Left lung (tissue), 14 donors: ENCODE results near the gene SUN3. TPM values are rescaled to one million over a fixed set of nuclear protein-coding genes. Genes with fewer than 3 reads are reported as not detected.

ENCODE experiments used
- ATAC-seq: fragments of 200-7000 bp; cut with Tn5 transposase; one replicate; pipeline ENCODE4 v1.9.1; 2020; ENCODE audit warnings: moderate library complexity
- DNase-seq, 4 donors: peaks; one replicate each; pipeline ENCODE4 v3.0.0-alpha.2; 2013 to 2020
- H3K27ac ChIP-seq, 2 donors: fragments of 200-600 bp; sonication (generic) in 1 of 2; one replicate each; pipeline versions ENCODE4 v1.5.0 to v1.8.0; 2020 to 2021
- H3K27me3 ChIP-seq, 2 donors: fragments of 200-600 bp; sonication (generic) in 1 of 2; one replicate each; pipeline versions ENCODE4 v1.5.0 to v1.8.0; 2020 to 2021
- H3K36me3 ChIP-seq, 2 donors: fragments of 200-600 bp; sonication (generic) in 1 of 2; one replicate each; pipeline versions ENCODE4 v1.5.0 to v1.8.0; 2020 to 2021
- H3K4me1 ChIP-seq, 2 donors: fragments of 200-600 bp; one replicate each; pipeline ENCODE4 v1.8.0; 2021
- H3K4me3 ChIP-seq, 2 donors: fragments of 200-600 bp; sonication (generic) in 1 of 2; one replicate each; pipeline versions ENCODE4 v1.5.0 to v1.8.0; 2020 to 2021; ENCODE audit warnings: mild to moderate bottlenecking in 1 of 2
- H3K9me3 ChIP-seq, 2 donors: fragments of 200-600 bp; sonication (generic) in 1 of 2; one replicate each; pipeline versions ENCODE4 v1.5.0 to v1.8.0; 2020 to 2021
- intact Hi-C, 2 donors: fragments of 100-400 bp; cut with DNase I; formaldehyde crosslinking; loops; one replicate each; pipeline versions ENCODE4 v1.11.2 to v1.14.2; 2022
- long read RNA-seq, 12 donors: library from polyadenylated mRNA in 2 of 12; unstranded in 2 of 12; transcript quantifications; one replicate each; pipeline ENCODE4 v2.0.0 and lab custom pipeline, GENCODE V29; 2019 to 2026
- polyA plus RNA-seq, 6 donors: library from polyadenylated mRNA; unstranded; fragments of 120-200 nt; gene quantifications; one replicate each; pipeline ENCODE4 v1.2.1, GENCODE V29; 2013; ENCODE audit not compliant: insufficient read length in 6 of 6
- total RNA-seq, 2 donors: library from RNA; stranded (reverse); fragmentation: NEBNext Ultra II Directional; extraction: Animal tissue kit (Norgen Biotek cat#: 25700); gene quantifications; one replicate each; pipeline ENCODE4 v1.2.1, GENCODE V29; 2021
- TF ChIP-seq, protein P1 (sequence below), 2 donors: fragments of 200-600 bp; sonication (generic) in 1 of 2; IDR thresholded peaks; one replicate each; pipeline versions ENCODE4 v1.5.0 to v1.8.0; 2021; ENCODE audit warnings: antibody characterized with exemption in 2 of 2
- donor health status: DM: no; HTN: yes; CAD: no.
- donor health status: DM: no; HTN: no; CAD: no.

SUN3 gene
- total RNA-seq (not detected), polyA plus RNA-seq (under 1 TPM in 5 of 6 donors, not detected in 1; 0.11 to 0.39 (median 0.29) TPM)
- long read RNA-seq, donor 1: 0 reads
- long read RNA-seq, donor 2: 0 reads
- long read RNA-seq, donor 3: 0 reads
- long read RNA-seq, donor 4: 0 reads
- long read RNA-seq, donor 5: 0 reads
- long read RNA-seq, donor 6, partial matches to known transcripts: 0 of 1 reads
- long read RNA-seq, donor 6, other reads (novel, unspliced or antisense): 0 of 1 reads
- long read RNA-seq, donor 7: 0 reads
- long read RNA-seq, donor 8: 0 reads
- long read RNA-seq, donor 9: 0 reads
- long read RNA-seq, donor 10: 0 reads
- long read RNA-seq, donor 11: 0 reads
- long read RNA-seq, donor 12: 0 reads

DNA sequence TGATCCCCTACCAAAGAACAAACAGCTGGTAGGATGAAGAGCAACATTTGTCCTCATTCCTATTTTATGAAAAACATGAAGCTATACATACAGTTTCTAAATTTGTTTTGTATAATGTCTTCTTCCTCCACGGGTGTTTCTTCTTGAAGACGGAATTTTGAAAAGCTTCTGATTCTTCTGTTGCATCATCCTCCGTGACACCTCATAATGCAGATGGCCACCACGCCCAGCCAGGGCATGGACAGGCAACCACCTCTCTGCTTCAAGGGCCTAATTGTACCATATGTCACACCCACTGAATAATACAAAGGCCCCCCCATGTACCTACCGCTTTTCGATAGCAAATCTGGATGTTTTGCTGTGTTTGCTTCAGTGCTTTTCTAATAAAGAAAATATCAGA lies at the start of gene SUN3:
SUN3 (minus strand) TSS at position 170 of the 400 bp plus-strand sequence; CDS start at position 1, 169 bp downstream.
- intact Hi-C loops: no loop called here
- no peaks in the 10 kb centered on the region for H3K4me1 ChIP-seq

DNA sequence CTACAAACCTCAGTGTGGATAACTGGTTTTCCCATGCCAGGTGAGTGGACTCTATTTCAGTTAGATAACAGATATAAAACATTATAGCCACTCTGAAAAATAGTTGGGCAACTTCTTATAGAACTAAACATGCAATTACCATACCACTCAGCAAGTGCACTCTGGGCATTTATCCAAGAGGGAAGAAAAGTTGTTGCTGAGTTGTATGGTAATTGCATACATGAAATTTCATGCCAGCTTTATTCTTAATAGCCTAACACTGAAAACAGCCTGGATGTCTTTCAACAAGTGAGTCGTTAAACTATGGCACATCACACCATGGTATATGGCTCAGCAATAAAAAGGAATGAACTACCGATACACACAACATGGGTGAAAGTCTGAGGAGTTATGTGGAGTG lies 49.6 kb upstream of the SUN3 start:
- ATAC-seq: peak; percentile 35

More for the DNA sequence above, at the start of gene SUN3:
- TF ChIP-seq, protein P1, sequence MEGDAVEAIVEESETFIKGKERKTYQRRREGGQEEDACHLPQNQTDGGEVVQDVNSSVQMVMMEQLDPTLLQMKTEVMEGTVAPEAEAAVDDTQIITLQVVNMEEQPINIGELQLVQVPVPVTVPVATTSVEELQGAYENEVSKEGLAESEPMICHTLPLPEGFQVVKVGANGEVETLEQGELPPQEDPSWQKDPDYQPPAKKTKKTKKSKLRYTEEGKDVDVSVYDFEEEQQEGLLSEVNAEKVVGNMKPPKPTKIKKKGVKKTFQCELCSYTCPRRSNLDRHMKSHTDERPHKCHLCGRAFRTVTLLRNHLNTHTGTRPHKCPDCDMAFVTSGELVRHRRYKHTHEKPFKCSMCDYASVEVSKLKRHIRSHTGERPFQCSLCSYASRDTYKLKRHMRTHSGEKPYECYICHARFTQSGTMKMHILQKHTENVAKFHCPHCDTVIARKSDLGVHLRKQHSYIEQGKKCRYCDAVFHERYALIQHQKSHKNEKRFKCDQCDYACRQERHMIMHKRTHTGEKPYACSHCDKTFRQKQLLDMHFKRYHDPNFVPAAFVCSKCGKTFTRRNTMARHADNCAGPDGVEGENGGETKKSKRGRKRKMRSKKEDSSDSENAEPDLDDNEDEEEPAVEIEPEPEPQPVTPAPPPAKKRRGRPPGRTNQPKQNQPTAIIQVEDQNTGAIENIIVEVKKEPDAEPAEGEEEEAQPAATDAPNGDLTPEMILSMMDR (IDR thresholded peaks at IDR 0.05): no peak
- Histone ChIP-seq H3K36me3 (no peaks in the 10 kb centered on the region), H3K4me3 (no peak within 1 kb of the TSS), H3K27me3 (peaks cover 9 to 24% of the 10 kb centered on the region in 2 donors), H3K9me3 (peaks cover 0 to 1% of the 10 kb centered on the region in 2 donors), H3K27ac (no peak within 1 kb of the TSS)
- no peak for ATAC-seq
- no peak for DNase-seq

DNA sequence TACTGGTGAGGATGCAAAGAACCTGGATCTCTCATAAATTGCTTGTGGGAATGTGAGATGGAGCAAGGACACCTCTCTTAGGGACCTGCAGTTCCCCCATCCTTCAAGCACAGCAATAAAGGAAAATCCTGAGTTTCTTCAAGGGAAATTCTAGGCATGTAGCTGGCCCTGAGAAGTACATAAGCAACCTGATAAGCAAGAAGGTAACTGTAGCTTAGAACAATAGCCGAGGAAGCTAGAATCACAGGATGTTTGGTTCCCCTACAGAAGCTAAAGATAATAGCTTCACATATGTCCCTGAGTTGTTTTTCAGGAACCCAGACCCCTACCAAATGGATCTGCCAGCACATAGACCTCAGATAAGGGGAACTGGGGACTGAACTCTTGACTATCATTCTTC lies 48.5 kb upstream of the SUN3 start:
- intact Hi-C loops: no loop called here
- Histone ChIP-seq H3K9me3 (no peaks in the 10 kb centered on the region), H3K4me3 (no peak overlapping the region), H3K36me3 (no peaks in the 10 kb centered on the region), H3K27me3 (no peaks in the 10 kb centered on the region), H3K4me1 (peaks cover 4 to 20% of the 10 kb centered on the region in 2 donors), H3K27ac (no peak overlapping the region)
- DNase-seq (no peak), ATAC-seq (no peak)
- TF ChIP-seq, protein P1 (IDR thresholded peaks at IDR 0.05): no peak

More for the DNA sequence above, 49.6 kb upstream of the SUN3 start:
- TF ChIP-seq, protein P1 (IDR thresholded peaks at IDR 0.05): no peak
- peak in 1 of 4 donors; percentile 34 for DNase-seq
- intact Hi-C loops: no loop called here
- H3K4me3 ChIP-seq: no peak overlapping the region
- H3K27ac ChIP-seq: no peak overlapping the region
- H3K36me3 ChIP-seq: no peaks in the 10 kb centered on the region
- no peaks in the 10 kb centered on the region for H3K9me3 ChIP-seq
- H3K4me1 ChIP-seq: peaks cover 4 to 20% of the 10 kb centered on the region in 2 donors
- H3K27me3 ChIP-seq: no peaks in the 10 kb centered on the region

GRCh38 chr7:48074204-48074654 lies 45.3 kb upstream of the SUN3 start:
- ATAC-seq: no peak
- no peak overlapping the region for H3K27ac ChIP-seq

GRCh38 chr7:48067475-48067874 lies 38.6 kb upstream of the SUN3 start:
- peaks cover 0 to 4% of the 10 kb centered on the region in 2 donors for H3K4me1 ChIP-seq
- DNase-seq (no peak), ATAC-seq (no peak)
- intact Hi-C loops: no loop called here
- H3K36me3 ChIP-seq: no peaks in the 10 kb centered on the region
- no peak overlapping the region for H3K27ac ChIP-seq
- no peaks in the 10 kb centered on the region for H3K27me3 ChIP-seq
- H3K4me3 ChIP-seq: no peak overlapping the region
- H3K9me3 ChIP-seq: peaks cover 0 to 8% of the 10 kb centered on the region in 2 donors
- TF ChIP-seq, protein P1 (IDR thresholded peaks at IDR 0.05): no peak

More at GRCh38 chr7:48074204-48074654, 45.3 kb upstream of the SUN3 start:
- Histone ChIP-seq H3K4me1 (peaks cover 4 to 13% of the 10 kb centered on the region in 2 donors), H3K9me3 (no peaks in the 10 kb centered on the region), H3K27me3 (no peaks in the 10 kb centered on the region), H3K4me3 (no peak overlapping the region), H3K36me3 (no peaks in the 10 kb centered on the region)
- intact Hi-C loops: no loop called here
- TF ChIP-seq, protein P1 (IDR thresholded peaks at IDR 0.05): no peak
- no peak for DNase-seq
